HG03175 (cell line): ENCODE data around the gene RBM17.
"Not testable (repeated sequence)": the region's sequence is repeated elsewhere in the genome, so short reads cannot be mapped to it uniquely, and the experiment has no call there.

Experiments
- ATAC-seq: cut with Tn5 transposase; IDR thresholded peaks from one replicate; pipeline ENCODE4 v1.9.1; 2021; ENCODE audit warnings: mild to moderate bottlenecking, moderate library complexity; ENCODE audit not compliant: unreplicated experiment

Gene RBM17

DNA sequence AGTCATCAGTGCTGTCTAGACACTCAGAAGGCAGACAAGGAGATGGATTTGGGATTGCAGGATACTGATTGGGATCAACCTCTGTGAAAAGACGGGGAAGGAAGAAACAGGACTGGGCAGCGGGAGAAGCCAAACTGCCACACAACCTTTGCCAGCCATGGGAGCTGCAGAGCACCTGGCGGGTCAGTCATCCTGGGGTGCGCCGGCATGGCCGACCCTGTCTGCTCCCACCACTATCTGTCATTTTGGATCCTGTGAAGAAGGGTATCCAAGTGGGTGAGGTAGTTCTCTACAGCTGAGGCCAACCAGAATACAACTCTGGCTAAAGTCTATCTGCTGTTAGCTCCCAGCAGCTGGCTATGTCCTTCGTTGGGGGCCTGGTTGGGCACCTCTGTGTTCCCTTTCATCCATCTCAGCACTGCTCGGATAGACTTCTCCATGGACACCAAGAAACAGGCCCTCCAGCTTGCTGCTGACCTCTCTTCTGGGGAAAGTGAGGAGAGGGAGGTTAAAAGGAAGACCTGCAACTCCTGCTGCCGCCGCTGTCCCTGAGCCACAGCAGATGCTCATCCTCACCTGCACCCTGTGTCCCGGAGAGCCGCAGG, 11.7 kb upstream of the RBM17 start:
- no peak for ATAC-seq

DNA sequence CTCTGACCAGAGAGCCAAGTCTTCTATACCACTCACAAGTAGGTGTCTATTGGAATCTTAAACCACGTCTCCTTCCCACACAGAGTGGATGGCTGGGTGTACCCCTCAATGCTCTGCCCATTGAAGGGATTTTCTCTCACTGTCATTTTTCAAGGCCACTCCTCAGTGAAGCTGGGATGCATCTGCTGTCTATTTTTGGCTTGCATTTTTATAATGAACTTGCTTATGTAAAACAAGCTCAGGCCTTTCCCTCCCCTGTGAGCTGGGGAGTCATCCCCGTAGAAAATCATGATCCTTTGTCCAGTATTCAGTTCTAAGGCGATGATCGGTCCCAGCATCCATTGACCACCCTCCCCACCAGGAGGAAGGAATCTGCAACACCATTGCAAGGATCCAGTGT, 9.8 kb upstream of the RBM17 start:
- ATAC-seq: no peak

DNA sequence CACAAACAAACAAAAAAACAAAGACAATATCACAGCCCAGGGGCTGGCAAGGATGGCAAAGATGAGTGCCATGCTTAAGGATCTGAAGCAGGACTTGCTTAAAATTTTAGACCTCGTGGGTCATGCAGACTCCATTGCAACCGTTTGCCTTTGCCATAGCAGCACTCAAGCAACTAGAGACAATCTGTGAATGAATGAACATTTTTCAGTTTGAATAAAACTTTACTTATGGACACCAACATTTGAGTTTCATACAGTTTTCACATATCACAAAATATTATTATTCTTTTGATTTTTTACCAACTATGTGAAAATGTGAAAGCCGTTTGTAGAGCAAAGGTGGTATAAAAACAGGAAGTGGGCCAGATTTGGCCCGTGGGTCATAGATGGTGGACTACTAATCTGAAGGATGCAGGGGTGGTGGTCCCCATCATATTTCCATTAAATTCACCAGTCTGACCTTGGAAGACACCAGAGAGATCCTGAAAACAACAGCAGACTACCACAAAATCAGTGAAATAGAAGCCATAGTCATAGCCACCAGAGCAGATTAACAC, 8.3 kb upstream of the RBM17 start:
- ATAC-seq: no peak

- no peak for ATAC-seq
Measured at GRCh38 chr10:6082496-6083395, 6.1 kb upstream of the RBM17 start.

GRCh38 chr10:6083523-6084475, 5.0 kb upstream of the RBM17 start:
- ATAC-seq: no peak

DNA sequence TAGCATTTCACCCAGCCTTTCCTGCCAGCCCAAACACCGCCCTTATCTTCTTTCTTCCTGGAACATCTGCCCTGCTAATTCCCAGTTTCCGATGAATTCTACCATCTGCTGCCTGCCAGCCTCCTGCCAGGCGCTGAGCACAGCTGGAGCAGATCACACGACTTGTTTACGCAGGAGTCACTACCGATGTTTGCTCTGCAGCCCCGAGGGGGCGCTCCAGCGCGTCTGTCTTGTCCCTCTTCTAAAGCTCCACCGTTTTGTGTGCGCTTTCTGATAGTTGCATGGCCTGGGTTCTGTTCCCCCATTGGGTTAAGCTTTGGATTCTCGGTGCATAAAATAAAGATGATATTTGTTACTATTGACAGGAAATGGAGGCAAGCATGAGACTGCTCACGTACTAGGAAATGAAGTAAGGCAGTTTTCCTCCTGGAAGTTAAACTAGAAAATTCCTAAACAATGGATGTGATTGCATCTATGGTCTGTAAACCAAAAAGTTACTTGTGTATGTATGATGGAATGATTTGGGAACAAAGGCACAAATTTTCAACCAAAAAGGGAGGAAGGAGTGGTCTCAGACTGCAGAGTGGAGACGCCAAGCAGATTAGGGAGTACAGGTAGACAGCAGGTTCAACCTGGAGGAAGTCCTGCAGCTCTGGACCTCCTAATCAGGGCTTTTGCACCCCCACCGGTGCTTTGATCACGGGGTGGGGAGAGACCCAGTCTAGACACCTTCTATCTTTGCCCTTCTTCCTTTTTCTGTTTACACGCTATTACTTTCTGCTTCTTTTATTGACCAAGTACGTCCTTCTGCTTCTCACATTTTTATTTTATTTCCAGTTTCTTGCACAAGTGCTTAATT, 2.2 kb upstream of the RBM17 start:
- ATAC-seq: peak; percentile 50

DNA sequence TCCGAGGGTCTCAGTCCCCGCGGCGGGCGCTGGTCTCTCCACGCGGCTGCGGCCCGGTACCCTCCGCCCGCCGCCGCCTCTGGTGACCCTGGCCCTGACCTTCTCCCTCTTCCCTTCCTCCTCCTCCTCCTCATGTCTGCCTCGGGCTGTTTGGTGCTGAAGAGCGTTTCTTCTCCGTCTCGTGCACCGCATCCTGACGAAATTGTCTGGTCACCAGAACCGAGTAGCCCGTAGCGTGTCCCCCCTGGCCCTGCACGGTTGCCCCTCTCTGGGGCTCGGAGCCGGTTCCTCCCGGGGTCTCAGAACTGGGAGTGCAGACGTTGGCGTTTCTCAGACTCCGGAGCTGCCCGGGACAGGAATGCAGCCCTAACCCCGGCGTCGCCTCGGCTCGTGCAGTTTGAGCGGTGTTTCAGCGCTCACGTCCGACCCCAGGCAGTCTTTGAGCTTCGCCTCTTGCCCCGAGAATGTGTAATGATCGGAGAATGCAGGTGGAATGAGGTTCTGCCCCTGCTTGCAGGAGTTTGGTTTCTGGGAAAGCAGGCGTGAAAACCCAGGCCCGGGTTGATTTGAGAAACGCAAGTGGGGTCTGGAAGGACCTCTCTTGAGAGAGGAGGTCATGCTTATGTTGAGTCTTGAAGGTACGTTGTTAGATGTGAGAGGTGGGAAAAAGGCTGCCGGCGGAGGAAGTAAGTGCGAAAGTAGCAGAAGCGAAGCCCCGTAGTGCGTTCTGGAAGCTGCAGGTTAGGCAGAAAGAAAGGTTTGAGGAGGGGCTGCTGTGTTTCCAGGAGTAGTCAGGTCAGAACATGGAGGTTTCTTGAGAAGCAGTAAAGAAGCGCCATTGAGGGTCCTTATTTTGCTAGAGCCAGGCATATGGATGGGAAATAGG, 743 bp downstream of the RBM17 start:
- ATAC-seq: peak; percentile 18

DNA sequence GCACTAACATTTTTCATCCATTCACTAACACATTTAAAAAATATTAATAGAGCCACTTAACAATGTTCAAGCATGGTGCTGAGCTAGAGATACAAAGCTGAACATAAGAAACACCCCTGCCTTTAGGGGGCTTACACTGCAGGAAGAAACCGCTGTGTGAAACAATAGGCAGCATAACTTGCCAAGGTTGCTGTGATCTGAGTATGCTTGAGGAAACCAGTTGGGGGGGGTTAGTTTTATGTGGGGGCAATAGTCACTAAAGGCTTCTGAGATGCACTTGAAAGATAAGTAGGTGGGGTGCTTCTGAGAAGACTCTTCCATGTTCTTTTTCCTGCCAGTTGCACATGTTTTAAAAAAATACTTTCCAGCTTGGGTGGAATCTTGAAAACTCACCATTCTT, 2.8 kb downstream of the RBM17 start:
- no peak for ATAC-seq

GRCh38 chr10:6092731-6093130, 3.9 kb downstream of the RBM17 start:
- no peak for ATAC-seq

DNA sequence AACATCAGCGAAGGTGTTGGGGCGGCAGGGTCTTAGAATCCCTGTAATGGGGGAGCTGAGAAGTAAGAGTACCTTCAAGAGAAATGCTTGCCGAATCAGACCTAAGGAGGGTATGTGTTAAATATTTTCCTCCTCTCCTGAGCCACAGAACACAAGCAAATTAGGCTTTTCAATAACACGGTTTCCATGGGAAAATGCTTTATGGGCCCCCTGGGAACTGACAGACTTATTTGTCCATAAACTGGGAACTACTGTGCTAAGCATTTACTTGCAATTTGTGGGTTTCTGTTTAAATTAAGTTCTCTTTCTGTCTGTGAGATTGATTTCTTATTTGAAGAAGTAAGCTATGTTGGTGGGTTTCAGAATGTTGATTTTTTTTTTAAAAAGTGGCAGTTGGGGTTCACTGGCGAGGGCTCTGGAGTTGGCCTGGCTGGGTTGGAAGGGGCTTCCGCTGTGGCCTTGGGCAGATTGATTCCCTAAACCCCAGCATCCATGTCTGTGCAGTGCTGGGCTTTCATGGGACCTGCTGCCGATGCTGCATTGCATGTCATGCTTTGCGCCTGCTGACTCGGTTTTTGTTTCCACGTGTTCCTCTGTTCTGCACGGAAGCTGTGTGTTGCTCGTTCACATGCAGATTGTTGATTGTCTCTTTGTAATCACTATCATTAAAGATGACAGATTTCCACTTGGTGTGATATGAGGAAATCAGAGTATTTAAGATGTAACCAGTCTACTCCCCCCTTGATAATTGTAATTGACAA, 7.2 kb downstream of the RBM17 start:
- ATAC-seq: no peak

DNA sequence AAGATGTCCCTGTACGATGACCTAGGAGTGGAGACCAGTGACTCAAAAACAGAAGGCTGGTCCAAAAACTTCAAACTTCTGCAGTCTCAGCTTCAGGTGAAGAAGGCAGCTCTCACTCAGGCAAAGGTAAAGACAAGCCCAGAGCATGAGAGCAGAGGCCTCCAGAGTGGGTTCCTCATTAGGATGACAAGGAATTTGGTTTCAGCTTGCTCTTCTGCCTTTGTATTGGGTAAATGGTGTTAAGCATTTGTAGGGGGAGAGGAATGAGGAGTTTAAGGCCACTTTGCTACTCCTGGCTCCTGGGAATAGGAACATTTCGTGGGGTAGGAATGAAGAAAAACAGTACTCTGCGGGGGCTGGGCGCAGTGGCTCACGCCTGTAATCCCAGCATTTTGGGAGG, 8.2 kb downstream of the RBM17 start:
- no peak for ATAC-seq

DNA sequence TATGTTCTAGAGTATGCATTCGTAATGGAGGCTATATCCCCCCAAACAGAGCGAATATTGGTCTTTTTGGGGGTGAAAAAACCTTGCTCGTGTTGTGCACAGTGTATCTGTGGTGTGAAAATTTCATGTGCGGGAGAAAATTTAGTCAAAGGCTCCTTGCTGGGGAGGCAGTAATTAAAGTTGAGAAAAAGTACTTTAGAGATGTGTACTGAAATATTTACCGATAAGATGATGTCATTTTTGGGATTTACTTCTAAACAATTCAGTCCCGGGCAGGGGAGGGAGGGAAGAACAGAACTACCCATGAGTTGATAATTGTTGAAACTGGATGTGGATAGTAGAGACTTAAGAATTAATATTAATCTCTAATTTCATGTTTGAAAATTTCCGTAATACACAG, 9.3 kb downstream of the RBM17 start:
- ATAC-seq: no peak

DNA sequence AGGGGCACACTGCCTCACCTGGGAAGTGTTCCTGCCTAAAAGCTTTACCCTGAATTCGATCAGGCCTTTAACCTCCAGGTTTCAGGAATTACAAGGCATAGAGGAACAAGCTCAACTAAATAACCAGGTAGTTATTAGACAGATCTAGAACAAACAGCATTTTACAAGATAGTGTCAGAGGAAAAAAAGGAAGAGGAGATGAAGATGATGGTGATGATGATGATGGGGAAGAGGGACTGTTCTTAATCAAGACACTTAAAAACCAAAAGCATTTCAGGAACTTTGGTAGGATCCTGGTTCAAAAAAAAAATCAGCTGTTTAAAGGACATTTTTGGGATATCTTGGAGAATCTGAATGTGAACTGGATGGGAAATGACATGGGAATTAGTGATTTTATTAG, 11.5 kb downstream of the RBM17 start:
- ATAC-seq: no peak

DNA sequence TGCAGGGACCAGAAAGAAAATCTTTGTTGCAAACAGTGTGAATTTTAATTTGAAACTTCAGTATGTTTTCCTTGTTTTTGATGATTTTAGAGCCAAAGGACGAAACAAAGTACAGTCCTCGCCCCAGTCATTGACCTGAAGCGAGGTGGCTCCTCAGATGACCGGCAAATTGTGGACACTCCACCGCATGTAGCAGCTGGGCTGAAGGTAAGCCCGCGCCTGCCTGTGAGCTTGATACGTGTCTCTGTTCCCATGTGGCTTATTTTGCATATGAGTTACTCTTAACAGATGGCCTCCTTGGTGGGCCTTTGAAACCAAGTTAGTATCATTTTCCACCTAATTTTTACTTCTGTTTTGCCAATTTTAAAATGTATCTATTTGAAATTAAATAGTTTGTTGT, 12.3 kb downstream of the RBM17 start:
- no peak for ATAC-seq

- no peak for ATAC-seq
Measured at GRCh38 chr10:6102128-6102527, 13.3 kb downstream of the RBM17 start.

GRCh38 chr10:6103591-6103990, 14.8 kb downstream of the RBM17 start:
- ATAC-seq: no peak

GRCh38 chr10:6107616-6108015, 18.8 kb downstream of the RBM17 start:
- ATAC-seq: not testable (repeated sequence)

GRCh38 chr10:6108072-6108471, 19.2 kb downstream of the RBM17 start:
- ATAC-seq: no peak
